HG02973 (cell line): Measurements from ENCODE around the gene RREB1.
"Not testable (repeated sequence)": the region's sequence is repeated elsewhere in the genome, so short reads cannot be mapped to it uniquely, and the experiment has no call there.

Experiments
- ATAC-seq: cut with Tn5 transposase; IDR thresholded peaks from one replicate; pipeline ENCODE4 v1.9.1; 2021; ENCODE audit warnings: moderate library complexity; ENCODE audit not compliant: unreplicated experiment

Gene RREB1

DNA sequence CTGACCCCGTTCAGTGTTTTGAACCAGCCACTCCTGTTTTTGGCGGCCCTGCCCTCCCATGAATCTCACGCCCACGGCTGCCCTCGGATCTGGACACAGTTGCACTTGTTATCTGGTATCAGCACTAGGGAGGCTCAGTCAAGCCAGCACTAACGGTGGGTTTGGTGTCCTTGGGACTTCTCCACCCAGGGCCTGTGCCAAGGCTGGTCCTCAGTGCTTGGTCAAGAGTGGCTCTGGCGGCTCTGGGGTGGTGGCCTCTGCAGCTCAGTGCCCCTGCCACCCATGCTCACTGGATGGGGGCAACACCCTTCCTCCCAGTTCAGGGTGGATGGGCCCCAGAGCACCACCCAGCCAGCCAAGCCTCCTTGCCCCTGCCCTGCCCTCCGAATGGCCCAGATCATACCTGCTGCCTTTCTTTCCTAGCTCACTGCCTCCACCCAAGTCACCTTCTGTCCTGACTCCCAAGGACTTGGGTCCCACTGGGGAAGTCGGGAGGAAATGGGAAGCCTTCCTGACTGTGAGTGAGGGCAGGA lies 150.5 kb downstream of the RREB1 start:
- no peak for ATAC-seq

DNA sequence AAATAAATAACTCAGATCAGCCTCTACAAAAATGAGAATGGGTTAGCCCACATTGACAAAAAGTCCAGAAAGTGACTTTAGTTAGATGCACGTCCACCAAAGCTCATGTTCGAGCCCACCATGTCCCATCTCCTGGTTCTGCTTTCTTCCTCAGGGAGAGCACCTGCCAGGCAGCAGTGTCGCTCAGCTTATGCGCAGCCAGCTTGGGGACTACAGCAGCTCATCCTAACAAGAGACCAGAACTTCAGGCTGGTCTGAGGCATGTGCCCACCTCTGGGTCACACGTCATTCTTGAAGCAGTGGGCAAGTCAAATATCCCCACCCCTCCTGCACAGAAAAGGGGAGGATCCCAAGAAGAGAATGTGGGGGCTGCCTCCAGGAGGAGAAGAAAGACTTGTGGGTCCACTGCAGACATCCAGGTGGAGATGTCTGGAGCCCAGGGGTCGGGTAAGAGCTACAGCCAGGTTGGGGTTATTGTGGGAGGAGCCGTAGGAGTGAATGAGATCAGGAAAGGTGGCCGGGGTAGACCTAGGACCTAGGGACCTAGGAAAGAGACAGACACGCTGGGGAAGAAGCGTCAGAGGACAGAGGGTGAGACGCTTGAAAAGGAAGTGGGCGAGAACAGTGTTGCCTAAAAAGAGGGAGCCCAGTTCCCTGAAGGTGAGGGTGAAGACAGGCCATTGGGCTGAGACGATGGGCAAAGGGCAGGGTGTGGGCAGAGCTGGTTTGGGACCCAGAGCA lies 152.7 kb downstream of the RREB1 start:
- ATAC-seq = no peak

DNA sequence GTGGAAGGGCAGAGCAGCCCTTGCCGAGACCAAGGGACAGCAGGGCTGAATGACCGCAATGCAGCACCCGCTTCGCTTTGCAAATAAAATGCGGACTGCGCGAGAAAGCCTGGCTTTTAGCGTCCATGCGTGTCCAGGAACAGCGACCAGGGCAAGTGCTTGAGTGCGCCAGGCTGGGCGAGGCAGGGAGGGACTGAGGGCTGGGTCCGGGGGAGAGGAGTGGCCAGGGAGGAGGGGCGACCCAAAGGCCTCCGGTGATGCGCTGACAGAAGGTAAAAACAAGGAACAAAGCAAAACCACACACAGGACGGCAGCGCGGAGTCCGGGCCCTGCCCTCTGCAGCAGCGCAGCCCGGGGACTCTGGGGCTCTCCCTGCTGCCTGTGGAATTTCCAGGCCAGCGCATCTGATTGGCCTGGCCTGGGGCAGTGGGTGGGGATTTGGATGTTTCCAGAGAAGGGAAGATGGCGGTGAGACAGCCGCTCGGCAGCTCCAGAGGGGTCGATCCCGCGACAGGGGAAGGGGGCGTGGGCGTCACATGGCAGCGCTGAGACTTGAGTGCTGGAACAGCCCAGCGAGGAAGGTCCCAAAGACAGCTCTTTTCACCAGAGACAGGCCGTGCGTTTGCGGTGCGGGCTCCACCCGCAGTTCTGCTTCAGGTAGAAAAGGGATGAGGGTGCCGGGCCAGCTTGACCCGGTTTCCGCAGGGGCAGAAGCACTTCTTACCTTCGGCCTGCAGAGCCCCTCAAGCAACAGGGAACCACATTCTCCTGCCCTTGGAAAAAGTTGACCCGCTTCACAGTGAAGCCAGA lies 153.5 kb downstream of the RREB1 start:
- peak; percentile 63 for ATAC-seq

DNA sequence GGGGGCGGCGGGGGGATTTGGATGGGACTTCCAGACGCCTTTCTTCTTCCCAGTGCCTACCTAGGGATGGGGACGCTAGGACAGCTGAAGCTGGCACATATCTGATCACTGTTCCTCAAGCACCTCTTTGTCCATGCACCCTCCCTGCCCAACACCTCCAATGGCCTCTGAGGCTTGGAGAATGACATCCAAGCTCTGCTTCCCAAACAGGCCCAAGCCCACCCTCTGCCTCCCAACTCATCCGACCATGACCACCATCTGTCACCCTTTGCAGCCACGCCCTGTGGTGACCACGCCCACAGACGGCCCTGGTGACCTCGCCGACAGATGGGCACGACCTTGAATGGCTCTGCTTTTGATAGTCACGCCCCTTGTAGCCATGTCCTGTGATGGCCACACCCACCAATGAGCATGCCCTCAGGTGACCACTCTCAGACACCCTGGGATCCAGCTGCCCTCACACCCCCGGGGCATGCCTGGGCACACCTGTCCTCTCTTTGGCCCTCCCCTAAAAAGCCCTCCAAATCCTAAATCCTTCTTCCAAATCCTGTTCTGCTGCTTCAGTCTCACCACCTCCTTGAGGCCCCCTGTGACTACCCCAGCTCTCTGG lies 154.2 kb downstream of the RREB1 start:
- no peak for ATAC-seq

DNA sequence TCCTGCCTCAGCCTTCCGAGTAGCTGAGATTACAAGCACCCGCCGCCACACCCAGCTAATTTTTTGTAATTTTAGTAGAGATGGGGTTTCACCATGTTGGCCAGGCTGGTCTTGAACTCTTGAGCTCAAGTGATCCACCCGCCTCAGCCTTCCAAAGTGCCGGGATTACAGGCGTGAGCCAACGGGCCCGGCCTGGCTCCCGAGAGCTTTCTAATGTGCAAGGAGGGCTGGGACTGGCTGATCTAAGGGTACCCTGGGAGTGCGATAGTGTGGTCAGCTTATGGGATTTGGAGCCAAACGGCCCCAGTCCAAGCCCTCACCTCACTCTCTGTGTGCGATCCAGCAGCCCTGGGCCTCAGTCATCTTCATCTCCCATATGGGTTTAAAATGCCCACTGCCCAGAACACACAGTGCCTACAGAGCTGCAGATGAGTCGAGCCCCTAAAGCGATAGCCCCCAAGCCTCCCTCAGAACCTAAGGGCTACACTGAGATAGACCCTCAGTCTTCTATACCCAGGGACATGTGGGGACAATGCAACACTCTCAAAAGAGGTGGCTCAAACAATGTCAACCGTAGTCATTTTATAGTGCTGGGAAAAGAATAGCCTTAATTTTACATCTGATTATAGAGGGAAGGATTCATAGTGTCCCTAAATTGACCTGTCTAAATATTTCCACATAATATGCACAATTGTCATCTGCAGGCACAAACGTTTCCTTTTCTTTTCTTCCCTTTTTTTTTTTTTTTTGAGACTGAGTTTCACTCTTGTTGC lies 155.2 kb downstream of the RREB1 start:
- no peak for ATAC-seq

DNA sequence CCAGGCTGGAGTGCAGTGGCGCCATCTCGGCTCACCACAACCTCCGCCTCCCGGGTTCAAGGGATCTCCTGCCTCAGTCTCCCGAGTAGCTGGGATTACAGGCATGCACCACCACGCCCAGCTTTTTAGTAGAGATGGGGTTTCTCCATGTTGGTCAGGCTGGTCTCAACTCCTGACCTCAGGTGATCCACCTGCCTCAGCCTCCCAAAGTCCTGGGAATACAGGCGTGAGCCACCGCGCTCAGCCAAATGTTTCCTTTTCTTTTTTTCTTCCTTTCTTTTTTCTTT lies 155.7 kb downstream of the RREB1 start:
- not testable (repeated sequence) for ATAC-seq

DNA sequence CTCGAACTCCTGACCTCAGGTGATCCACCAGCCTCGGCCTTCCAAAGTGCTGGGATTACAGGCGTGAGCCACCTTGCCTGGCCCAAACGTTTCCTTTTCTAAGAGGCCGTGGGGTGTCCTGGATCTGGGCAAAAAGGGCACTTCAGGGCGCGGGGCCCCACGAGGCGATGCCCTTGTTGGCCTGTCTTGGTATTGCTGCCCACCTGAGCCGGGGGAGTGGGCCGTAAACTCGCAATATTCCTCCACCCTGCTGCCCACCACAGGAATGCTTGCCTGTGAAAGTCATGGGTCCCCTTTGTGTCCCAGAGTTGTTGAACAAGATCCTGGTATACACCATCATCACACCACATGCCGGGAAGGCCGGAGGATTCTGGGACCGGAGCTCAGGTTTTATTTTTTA lies 156.3 kb downstream of the RREB1 start:
- ATAC-seq = no peak

DNA sequence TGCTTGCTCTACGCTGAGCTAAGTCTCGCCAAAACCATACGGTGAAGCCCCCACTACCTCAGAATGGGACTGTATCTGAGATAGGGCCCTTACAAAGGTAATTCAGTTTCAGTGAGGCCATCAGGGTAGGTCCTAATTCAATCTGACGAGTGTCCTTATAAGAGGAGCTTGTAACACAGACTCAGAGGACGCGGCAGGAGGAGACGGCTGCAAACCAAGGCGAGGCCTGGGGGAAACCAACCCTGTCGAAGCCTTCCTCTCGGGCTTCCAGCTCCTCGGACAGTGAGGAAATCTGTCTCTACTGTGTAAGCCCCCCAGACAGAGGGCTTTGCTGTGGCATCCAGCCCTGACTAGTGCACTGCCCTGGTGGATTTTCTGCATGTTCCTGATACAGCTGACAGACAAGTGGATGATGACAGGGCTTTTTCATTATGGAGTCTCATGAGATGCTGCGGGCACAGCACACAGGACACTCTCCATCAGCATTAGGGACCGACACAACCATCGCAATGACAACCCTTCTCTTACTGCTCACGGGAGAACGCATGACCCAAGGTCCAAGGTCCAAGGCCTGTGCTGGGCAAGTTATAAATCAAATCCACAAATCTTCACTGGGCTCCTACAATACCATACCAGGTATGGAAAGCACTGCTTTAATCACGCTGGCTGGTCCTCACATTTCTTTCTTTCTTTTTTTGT lies 157.1 kb downstream of the RREB1 start:
- ATAC-seq = no peak

DNA sequence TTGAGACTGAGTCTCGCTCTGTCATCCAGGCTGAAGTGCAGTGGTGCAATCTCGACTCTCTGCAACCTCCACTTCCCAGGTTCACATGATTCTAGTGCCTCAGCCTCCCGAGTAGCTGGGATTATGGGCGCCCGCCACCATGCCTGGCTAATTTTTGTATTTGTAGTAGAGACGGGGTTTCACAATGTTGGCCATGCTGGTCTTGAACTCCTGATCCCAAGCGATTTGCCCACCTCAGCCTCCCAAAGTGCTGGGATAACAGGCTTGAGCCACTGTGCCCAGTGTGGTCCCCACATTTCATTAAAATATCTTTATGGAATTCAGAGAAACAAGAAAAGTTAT lies 157.6 kb downstream of the RREB1 start:
- ATAC-seq = not testable (repeated sequence)

DNA sequence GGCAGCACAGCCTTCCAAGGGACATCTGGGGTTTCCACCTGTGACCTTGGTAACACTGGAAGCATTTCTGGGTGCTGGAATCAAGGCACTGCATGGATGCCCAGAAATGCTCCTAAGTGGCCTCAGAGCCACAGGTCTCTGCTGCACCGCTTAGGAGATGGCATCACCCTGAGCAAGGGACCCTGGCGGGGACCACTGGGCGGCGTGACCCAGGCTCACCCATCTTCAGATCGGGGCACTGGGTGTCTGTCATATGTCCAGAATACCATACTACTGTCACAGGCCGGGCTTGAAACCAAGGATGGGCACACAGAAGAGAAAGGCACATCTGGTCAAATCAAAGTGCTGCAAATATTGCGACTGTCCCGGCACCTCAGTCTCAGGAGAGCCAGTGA lies 159.3 kb downstream of the RREB1 start:
- ATAC-seq = no peak

DNA sequence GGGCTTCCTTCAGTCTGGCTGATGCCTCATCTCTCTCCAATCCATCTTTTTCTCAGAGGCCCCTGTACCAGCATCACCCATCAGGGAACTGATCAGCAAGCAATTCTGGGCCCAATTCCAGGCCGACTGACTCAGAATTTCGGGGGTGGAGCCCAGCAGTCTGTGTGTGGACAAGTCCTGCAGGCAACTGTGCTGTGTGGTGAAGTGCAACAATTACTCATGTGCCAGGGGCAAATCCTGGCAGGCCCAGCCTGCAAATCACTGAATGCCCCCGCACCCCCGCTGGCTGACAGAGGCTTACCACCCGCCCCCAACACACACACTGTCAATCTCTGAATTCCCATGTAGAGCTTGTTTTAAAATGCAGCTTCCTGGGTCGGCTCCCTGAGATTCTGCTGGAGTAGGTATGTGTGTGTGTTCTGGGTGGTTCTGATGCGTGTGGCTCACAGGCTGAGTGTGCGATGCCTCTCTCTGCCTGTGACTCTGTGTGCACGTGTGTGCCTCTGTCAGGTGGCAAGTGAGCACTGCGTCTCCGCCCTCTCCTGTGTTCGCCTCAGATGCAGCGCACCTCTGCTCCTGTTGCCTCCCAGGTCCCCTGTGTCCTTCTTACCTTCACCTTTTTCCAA lies 159.8 kb downstream of the RREB1 start:
- no peak for ATAC-seq

DNA sequence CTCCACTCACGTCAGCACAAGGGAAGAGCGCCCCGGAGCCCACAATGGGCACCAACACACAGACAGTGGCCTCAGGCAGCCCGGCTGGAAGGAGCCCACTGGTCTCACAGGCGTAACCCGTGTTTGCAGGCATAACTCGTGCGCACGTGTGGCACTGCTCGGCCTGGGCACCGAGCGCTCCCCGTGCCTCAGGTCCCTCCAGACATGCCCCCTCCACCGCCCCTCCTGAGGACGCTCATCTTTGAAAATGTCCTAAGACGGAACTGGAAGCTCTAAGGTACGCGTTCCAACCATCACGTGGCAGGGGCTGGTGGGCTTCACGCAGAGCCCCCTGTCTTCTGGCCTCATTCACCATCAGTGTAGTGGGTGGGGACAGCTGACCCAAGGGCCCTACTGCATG lies 160.6 kb downstream of the RREB1 start:
- no peak for ATAC-seq

DNA sequence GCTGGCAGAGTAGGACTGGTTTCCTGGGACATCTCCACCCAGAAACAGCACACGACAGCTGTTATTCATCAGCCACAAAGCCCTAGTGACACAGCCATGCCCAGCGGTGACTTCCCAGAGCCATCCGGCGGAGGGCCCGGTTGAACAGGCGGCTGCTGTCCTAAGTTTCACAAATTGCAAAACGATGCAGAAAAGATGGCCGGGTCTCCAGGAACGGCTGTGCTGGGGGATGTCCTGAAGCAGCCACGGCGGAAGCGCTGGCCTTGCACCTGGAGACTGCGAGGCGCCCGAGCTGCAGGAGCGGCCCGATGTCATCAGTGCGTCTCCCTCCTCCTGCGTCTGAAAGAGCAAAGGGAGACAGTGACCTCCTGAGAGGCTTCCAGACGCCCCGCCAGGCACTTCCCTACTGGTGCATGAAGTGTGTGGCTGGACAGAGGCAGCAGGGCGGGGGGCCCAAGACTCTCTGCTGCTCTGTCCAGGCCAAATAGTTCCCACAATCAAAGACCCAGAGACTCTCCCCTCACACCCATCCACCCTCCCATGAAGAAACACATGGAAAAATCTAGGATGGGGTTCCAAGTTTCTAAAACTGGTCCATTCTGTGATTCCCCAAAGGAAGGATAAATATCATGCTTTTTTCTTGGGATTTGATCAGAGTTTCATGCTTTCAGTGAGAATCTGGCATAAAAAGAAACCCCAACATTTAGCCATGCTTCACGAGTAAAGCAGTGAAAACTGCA lies 161.2 kb downstream of the RREB1 start:
- no peak for ATAC-seq

DNA sequence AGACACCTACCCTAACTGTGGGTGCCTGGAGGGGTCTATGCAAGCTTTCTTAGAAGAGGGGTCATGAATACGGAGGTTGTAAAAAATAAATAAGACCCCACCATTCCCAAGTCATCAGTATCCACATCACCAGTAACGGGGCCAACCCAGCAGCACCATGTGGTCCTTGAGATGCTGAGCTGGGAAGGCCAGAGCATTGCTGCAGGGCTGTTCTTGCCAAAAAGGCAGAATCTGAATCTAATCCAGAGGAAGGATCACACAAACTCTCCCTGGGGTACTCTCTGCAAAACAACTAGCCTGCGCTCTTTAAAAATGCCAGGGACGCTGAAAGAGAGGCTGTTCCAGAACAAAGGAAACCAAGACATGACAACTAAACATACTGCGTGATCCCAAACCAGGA lies 162.1 kb downstream of the RREB1 start:
- no peak for ATAC-seq

DNA sequence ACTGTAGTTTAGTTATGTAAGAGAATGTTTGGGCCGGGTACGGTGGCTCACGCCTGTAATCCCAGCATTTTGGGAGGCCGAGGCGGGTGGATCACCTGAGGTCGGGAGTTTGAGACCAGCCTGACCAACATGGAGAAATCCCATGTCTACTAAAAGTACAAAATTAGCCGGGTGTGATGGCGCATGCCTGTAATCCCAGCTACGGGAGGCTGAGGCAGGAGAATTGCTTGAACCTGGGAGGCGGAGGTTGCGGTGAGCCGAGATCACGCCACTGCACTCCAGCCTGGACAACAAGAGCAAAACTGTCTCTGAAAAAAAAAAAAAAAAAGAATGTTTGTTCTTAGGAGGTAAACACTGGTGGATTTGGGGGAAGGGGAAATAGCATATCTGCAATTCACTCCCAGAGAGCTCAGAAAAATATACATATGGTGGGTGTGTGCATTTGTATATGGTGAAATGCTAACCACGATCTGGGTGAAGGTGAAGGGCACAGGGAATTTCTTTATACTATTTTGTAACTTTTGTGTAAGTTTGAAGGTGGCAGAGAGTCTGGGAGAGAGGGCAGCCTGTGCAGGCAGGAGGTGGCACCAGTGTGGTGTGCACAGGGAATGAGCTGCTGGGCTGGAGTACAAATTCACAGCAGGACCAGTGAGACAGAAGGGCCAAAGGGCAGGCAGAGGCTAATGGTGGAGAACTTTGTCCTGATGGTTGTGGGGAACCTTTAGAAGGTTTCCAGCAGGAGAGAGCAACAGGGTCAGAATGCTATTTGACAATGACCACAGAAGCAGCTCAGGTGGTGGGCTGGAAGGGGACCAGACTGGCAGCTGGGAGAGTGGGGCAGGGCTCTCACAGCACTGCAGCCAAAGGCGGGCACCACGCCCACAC lies 162.8 kb downstream of the RREB1 start:
- ATAC-seq = no peak

DNA sequence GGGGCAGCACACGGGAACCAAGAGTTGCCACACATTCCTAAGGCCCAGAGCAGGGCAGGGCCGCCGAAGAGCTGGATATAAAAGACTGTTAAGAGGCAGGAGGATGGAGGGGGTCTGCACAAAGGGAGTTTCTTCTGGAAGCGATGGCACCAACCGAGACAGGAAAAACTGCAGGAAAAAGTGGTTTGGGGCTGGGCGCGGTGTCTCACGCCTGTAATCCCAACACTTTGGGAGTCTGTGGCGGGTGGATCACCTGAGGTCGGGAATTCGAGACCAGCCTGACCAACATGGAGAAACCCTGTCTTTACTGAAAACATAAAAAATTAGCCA lies 163.4 kb downstream of the RREB1 start:
- ATAC-seq = no peak

DNA sequence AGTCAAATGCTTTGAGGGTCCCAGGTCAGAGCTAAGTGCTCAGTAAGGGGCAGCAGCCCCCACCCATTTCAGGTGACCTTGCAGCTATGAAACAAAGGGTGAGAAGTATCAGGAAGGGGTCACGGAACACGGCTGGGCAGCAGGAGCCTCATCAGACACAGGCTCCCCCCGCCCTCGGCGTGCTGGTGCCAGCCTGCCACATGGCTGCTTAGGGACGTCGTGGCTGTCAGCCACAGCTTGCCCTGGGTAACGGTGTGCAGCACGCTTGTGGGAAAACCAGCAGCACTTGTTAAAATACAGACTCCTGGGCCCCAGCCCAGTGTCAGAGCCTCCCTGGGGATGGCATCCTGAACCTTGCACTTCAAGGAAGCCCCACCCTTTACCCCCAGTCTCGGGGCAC lies 165.9 kb downstream of the RREB1 start:
- ATAC-seq = no peak

DNA sequence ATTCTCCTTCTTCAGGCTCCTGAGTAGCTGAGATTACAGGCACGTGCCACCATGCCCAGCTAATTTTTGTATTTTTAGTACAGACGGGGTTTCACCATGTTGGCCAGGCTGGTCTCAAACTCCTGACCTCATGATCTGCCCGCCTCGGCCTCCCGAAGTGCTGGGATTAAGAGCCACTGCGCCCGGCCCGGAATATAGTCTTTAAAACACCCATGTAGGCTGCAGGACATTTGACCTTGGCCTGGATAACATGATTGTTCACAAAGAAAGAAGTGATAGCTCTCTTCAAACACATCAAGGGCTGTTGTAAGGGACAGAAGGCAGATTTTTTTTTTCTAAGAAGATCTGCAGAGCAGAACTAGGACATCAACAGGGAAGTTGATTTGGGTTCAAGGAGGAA lies 166.8 kb downstream of the RREB1 start:
- ATAC-seq = not testable (repeated sequence)

DNA sequence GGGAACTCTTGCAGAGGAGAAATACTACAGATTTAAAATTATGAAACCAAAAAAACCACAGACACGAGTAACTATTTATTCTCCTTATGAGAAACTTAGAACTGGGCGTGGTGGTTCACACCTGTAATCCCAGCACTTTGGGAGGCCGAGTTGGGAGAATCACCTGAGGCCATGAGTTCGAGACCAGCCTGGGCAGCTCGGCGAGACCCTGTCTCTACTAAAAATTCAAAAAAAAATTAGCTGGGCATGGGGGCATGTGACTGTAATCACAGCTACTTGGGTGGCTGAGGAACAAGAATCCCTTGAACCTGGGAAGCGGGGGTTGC lies 168.4 kb downstream of the RREB1 start:
- ATAC-seq = no peak
